NCI-H1694 (cell line): Measurements from ENCODE around the gene RNF103.
"Not testable (repeated sequence)": the region's sequence is repeated elsewhere in the genome, so short reads cannot be mapped to it uniquely, and the experiment has no call there.

ENCODE experiments used
- DNase-seq: peaks from one replicate; lab custom pipeline; 2025; lab: John Stamatoyannopoulos, UW

Gene RNF103

GRCh38 chr2:86623494-86624266 lies at the start of gene RNF103:
Gene RNF103 (minus strand): TSS chr2:86623865. CDS start chr2:86622886, 979 bp downstream.
- peak; percentile 77 for DNase-seq

GRCh38 chr2:86673011-86673410 lies 49.3 kb upstream of the RNF103 start:
- DNase-seq = no peak

- DNase-seq = no peak
Measured at GRCh38 chr2:86672027-86672545, 48.4 kb upstream of the RNF103 start.

- no peak for DNase-seq
Measured at GRCh38 chr2:86671337-86671981, 47.8 kb upstream of the RNF103 start.

GRCh38 chr2:86669323-86669722 lies 45.7 kb upstream of the RNF103 start:
- DNase-seq = not testable (repeated sequence)

- DNase-seq = no peak
Measured at GRCh38 chr2:86661333-86661732, 37.7 kb upstream of the RNF103 start.

GRCh38 chr2:86650188-86650587 lies 26.5 kb upstream of the RNF103 start:
- DNase-seq = no peak

GRCh38 chr2:86649119-86649947 lies 25.7 kb upstream of the RNF103 start:
- DNase-seq = no peak

- no peak for DNase-seq
Measured at GRCh38 chr2:86648681-86649080, 25.0 kb upstream of the RNF103 start.

- no peak for DNase-seq
Measured at GRCh38 chr2:86646865-86647264, 23.2 kb upstream of the RNF103 start.

- no peak for DNase-seq
Measured at GRCh38 chr2:86646329-86646728, 22.7 kb upstream of the RNF103 start.

- DNase-seq = no peak
Measured at GRCh38 chr2:86645752-86646151, 22.1 kb upstream of the RNF103 start.

GRCh38 chr2:86638712-86639111 lies 15.0 kb upstream of the RNF103 start:
- no peak for DNase-seq

GRCh38 chr2:86636842-86637241 lies 13.2 kb upstream of the RNF103 start:
- DNase-seq = no peak

- no peak for DNase-seq
Measured at GRCh38 chr2:86634352-86634751, 10.7 kb upstream of the RNF103 start.

GRCh38 chr2:86633155-86633651 lies 9.5 kb upstream of the RNF103 start:
- DNase-seq = peak; percentile 95

- peak; percentile 41 for DNase-seq
Measured at GRCh38 chr2:86632672-86633071, 9.0 kb upstream of the RNF103 start.

GRCh38 chr2:86631846-86632485 lies 8.3 kb upstream of the RNF103 start:
- no peak for DNase-seq

- DNase-seq = no peak
Measured at GRCh38 chr2:86628091-86628522, 4.4 kb upstream of the RNF103 start.

- no peak for DNase-seq
Measured at GRCh38 chr2:86627550-86627949, 3.9 kb upstream of the RNF103 start.

GRCh38 chr2:86625096-86625495 lies 1.4 kb upstream of the RNF103 start:
- DNase-seq = no peak

GRCh38 chr2:86624267-86624547 lies 542 bp upstream of the RNF103 start:
- DNase-seq = no peak
